ENCODE data around the gene SPAAR. TPM values are rescaled to one million over a fixed set of nuclear protein-coding genes. Genes with fewer than 3 reads are reported as not detected.
A peak's percentile ranks its signal among the peaks of the same experiment; 100 is the strongest.
"Not testable (repeated sequence)": the region's sequence is repeated elsewhere in the genome, so short reads cannot be mapped to it uniquely, and the experiment has no call there.

Gene SPAAR
- total RNA-seq, 1 donor, result 0.72 TPM

DNA sequence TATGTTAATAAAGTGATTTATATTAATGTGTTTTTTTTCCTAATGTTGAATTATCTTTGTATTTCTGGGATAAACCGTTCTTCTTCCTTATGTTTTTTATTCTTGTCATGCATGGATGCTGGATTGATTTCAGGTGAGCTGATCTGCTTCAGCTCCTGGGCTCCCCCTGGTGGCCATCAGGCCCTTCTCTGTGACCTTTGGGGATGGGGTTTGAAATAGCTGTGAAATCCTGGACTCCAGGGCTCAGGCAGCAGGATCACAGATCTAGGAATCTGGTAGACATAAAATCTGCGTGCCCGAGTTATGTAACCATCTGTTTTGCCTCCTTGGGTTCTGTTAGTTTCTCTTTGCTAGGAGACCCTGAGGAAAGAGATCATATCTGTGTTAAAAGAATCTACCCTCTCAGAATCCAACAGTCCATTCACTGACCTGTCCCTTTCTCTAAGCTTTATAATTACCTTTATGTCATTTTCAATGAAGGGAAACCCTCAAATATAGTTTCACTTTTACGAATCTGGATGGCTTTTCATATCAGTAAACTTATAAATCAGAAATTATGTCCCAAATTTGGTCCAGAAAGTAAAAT lies 26.9 kb upstream of the SPAAR start:
- Histone ChIP-seq H2AFZ (ENCODE audit: low read length) (no peak overlapping the region), H3K27ac (ENCODE audit: low read depth, low read length) (no peak overlapping the region), H3K4me2 (ENCODE audit: insufficient read depth, low read length) (peak overlapping the region; percentile 6), H3K4me1 (ENCODE audit: insufficient read depth, low read length) (peaks cover 5% of the 10 kb centered on the region), H3K4me3 (ENCODE audit: insufficient read depth, low read length) (no peak overlapping the region), H3K27me3 (ENCODE audit: insufficient read depth, low read length) (peaks cover 3% of the 10 kb centered on the region), H3K36me3 (ENCODE audit: insufficient read depth, low read length) (no peaks in the 10 kb centered on the region), H3K79me2 (ENCODE audit: insufficient read depth, low read length) (no peaks in the 10 kb centered on the region), H3K9me3 (ENCODE audit: low read depth, low read length) (no peaks in the 10 kb centered on the region), H4K20me1 (ENCODE audit: insufficient read depth, low read length) (no peaks in the 10 kb centered on the region)
- TF ChIP-seq, protein P1, sequence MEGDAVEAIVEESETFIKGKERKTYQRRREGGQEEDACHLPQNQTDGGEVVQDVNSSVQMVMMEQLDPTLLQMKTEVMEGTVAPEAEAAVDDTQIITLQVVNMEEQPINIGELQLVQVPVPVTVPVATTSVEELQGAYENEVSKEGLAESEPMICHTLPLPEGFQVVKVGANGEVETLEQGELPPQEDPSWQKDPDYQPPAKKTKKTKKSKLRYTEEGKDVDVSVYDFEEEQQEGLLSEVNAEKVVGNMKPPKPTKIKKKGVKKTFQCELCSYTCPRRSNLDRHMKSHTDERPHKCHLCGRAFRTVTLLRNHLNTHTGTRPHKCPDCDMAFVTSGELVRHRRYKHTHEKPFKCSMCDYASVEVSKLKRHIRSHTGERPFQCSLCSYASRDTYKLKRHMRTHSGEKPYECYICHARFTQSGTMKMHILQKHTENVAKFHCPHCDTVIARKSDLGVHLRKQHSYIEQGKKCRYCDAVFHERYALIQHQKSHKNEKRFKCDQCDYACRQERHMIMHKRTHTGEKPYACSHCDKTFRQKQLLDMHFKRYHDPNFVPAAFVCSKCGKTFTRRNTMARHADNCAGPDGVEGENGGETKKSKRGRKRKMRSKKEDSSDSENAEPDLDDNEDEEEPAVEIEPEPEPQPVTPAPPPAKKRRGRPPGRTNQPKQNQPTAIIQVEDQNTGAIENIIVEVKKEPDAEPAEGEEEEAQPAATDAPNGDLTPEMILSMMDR (IDR thresholded peaks at IDR 0.05; ENCODE audit: extremely low read depth, low read depth, low read length), result peak; percentile 99
- peak; percentile 64 for DNase-seq (ENCODE audit: insufficient read length, low spot score, missing footprints)

DNA sequence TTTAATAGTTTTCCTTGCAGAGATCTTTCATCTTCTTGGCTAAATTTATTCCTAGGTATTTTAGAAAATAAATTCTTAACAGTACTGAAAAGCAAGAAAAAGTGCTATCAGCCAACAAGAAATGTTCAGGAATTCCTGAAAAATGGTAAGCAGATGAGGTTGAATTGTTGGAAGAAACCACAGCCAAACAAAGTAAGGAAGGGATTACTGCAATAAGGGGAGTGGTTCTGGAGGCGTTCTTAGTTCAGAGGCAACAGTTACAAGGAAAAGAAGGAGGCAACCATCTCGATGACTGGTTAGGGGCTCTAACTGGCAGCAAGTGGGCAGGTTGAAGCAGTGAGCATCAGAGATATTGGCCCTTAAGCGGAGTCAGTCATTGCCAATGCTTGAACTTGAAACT lies 26.3 kb upstream of the SPAAR start:
- Histone ChIP-seq H3K27ac (ENCODE audit: low read depth, low read length) (no peak overlapping the region), H4K20me1 (ENCODE audit: insufficient read depth, low read length) (no peaks in the 10 kb centered on the region), H3K36me3 (ENCODE audit: insufficient read depth, low read length) (no peaks in the 10 kb centered on the region), H2AFZ (ENCODE audit: low read length) (peak overlapping the region; percentile 78), H3K79me2 (ENCODE audit: insufficient read depth, low read length) (no peaks in the 10 kb centered on the region), H3K4me1 (ENCODE audit: insufficient read depth, low read length) (peaks cover 5% of the 10 kb centered on the region), H3K27me3 (ENCODE audit: insufficient read depth, low read length) (no peaks in the 10 kb centered on the region), H3K9me3 (ENCODE audit: low read depth, low read length) (no peaks in the 10 kb centered on the region), H3K4me2 (ENCODE audit: insufficient read depth, low read length) (no peak overlapping the region), H3K4me3 (ENCODE audit: insufficient read depth, low read length) (no peak overlapping the region)
- TF ChIP-seq, protein P1 (IDR thresholded peaks at IDR 0.05; ENCODE audit: extremely low read depth, low read depth, low read length), result no peak
- DNase-seq (ENCODE audit: insufficient read length, low spot score, missing footprints), result no peak

DNA sequence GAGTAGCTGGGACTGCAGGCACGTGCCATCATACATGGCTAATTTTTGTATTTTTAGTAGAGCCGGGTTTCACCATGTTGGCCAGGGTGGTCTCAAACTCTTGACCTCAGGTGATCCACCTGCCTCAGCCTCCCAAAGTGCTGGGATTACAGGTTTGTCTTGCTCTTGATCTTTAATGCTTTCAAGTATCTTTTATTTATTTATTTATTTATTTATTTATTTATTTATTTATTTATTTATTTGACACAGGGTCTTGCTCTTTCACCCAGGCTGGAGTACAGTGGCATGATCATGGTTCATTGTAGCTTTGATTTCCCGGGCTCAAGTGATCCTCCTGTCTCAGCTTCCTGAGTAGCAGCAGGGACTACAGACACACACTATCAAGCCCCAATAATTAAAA lies 24.4 kb upstream of the SPAAR start:
- not testable (repeated sequence) for DNase-seq (ENCODE audit: insufficient read length, low spot score, missing footprints); H3K4me2 ChIP-seq (ENCODE audit: insufficient read depth, low read length); H3K36me3 ChIP-seq (ENCODE audit: insufficient read depth, low read length); H3K4me3 ChIP-seq (ENCODE audit: insufficient read depth, low read length); H3K4me1 ChIP-seq (ENCODE audit: insufficient read depth, low read length); H3K9me3 ChIP-seq (ENCODE audit: low read depth, low read length); H3K79me2 ChIP-seq (ENCODE audit: insufficient read depth, low read length); H3K27me3 ChIP-seq (ENCODE audit: insufficient read depth, low read length); H4K20me1 ChIP-seq (ENCODE audit: insufficient read depth, low read length); H2AFZ ChIP-seq (ENCODE audit: low read length); H3K27ac ChIP-seq (ENCODE audit: low read depth, low read length)

DNA sequence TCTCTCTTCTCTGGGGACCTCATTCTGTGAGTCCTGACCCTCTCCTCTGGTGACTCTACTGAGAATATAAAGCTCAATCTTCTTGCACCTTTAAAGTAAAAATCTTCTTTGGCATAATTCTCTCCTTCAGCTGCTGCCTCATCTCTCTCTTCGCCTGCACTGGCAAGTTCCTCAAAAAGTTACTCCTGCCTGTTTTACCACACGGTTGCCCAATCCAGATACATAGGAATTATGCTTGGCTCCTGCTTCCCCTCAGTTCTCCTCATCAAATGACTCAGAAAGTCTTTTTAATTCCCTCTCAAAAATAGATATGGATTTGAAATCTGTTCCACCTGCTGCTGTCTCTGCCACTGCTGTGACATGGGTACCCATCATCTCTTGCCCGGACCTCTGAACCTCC lies 17.6 kb upstream of the SPAAR start:
- no peaks in the 10 kb centered on the region for H3K27me3 ChIP-seq (ENCODE audit: insufficient read depth, low read length)
- no peaks in the 10 kb centered on the region for H3K36me3 ChIP-seq (ENCODE audit: insufficient read depth, low read length)
- no peak overlapping the region for H3K4me3 ChIP-seq (ENCODE audit: insufficient read depth, low read length)
- TF ChIP-seq, protein P1 (IDR thresholded peaks at IDR 0.05; ENCODE audit: extremely low read depth, low read depth, low read length), result no peak
- no peaks in the 10 kb centered on the region for H3K9me3 ChIP-seq (ENCODE audit: low read depth, low read length)
- H4K20me1 ChIP-seq (ENCODE audit: insufficient read depth, low read length), result no peaks in the 10 kb centered on the region
- peaks cover 9% of the 10 kb centered on the region for H3K4me1 ChIP-seq (ENCODE audit: insufficient read depth, low read length)
- H3K27ac ChIP-seq (ENCODE audit: low read depth, low read length), result no peak overlapping the region
- H3K79me2 ChIP-seq (ENCODE audit: insufficient read depth, low read length), result no peaks in the 10 kb centered on the region
- no peak overlapping the region for H3K4me2 ChIP-seq (ENCODE audit: insufficient read depth, low read length)
- H2AFZ ChIP-seq (ENCODE audit: low read length), result no peak overlapping the region
- DNase-seq (ENCODE audit: insufficient read length, low spot score, missing footprints), result no peak
